HG02943 (cell line): ENCODE measurements around the gene ATG9A.

Experiments used
- ATAC-seq: cut with Tn5 transposase; IDR thresholded peaks from one replicate; pipeline ENCODE4 v1.9.1; 2021; ENCODE audit warnings: mild to moderate bottlenecking, low read depth, moderate library complexity; ENCODE audit not compliant: unreplicated experiment

ATG9A gene

DNA sequence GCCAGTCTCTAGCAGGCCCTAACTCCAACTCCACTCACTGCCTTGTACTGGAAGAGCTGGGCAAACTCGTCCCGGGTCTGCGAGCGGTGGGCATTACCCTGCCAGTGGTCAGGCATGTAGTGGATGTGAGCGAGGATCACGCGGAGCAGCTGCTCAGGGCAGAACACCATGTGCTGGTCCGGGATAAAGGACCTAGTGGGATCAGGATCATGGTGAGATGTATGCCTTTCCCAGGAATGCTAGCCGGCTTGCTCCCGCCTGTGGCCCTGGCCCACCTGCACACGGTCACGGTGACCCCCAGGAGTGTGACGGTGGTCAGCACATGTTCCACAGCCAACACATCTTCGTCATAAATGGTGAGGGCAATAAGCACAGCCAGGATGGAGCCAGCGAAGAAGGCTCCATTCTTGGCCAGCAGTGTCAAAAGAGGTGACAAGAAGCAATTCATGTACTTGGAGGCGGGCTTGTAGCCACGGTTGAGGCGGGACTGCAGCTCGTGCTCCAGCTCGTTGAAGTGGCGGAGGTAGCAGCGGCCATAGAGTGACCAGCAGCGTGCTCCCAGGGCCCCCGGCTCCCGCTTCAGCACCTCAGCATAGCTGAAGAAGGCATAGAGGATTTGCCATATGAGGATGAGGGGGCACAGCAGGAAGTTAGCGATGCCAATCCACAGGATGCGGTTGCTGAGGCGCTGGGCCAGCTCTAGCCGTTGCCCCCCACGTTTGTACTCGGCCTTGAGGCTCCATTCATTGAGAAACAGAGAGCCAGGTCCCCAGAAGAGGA, 5.4 kb downstream of the ATG9A start:
- ATAC-seq: no peak

DNA sequence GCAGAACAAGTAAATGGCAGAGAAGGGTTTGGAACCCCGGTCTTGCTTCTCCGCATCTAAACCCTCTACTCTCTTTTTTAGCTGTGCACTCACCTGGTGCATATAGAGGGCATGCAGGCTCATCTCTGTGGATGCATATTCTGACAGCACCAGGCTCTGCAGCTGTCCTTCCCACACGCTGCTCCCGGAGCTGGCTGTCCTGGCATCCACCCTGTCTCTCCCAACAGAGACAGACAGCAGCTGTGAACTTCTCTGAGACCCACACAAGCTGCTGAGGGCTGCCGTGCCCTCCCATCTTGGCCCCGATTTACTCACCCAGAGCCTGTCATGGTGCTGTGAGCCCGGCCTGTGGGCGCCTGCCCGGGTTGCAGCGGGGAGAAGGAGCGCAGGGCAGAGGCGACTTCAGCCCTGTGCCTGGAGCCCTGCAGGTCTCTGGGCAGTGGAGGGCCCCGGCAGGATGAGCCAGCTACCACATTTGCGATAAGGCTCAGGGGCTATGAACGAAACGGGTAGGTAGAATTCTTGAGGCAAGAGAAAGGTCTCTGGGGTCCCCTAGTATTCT, 7.4 kb downstream of the ATG9A start:
- no peak for ATAC-seq

DNA sequence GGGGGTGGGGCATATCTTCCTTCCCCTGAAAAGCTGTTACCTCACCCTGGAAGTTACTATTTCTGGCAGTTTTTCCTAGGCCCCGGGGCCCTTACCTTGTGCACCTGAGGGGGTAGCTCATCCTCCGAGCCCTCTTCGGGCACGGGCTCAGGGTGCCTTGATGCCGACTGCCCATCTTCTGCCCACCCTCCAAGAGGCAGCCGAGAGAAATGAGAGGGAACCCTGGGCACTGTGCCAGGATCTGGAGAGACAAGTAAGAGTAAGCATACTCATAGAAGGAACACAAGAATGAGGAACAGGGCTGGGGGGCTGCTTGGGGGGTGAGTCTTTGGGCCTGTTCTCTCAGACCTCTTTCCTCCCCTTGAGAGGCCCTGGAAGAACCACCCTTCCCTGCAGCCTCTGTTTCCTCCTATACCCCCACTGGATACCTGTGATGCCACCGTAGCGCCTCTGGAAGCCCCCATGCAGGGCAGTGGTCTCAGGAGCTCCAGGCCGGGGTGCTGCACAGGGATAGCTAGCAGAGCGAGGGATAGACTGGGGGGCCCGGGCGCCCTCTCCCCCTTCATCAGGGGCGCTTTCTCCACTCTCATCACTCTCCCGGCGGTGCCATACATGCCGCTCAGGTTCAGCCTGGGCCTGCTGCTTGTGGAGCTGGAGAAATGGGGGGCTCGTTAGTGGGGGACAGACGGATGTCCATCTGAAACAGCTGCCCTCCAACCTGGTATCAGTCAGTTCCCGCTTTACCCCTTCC, 8.6 kb downstream of the ATG9A start:
- no peak for ATAC-seq

DNA sequence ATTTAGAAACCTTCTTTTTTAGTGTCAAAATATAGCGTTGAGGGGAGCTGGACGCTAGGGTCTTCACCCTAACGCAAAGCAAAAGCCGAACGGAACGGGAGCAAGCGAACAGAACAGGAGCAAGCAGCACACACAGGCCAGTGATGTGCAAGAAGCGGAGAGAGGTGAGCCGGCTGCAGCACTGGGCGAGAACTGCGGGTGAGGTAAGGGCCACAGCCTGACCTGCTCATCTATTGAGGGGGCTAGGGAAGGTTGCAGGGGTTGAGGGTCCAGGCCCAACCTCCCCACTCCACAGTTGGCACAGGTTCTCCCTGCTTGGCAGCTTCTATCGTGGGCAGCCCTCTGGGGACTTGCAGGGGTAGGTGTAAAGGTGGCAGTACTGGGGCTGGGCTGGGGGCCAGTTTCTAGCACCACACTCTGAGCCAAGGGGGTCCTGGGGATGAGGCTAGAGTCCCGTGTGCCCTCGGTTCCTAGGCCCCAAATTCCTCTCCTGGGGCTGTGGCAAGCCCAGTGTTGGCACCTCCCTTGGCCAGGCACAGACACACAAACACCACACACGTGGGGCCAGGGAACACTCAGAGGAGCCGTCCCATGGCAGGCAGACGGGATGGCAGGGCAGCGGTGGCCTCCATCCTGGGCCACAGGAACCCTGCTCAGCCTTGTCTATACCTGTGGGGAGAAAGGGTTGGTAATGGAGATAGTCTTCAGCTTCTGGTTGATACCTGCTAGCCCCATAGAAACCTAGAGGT, 9.5 kb downstream of the ATG9A start:
- no peak for ATAC-seq

GRCh38 chr2:219218732-219219701, 10.4 kb downstream of the ATG9A start, which contains the start of gene ABCB6:
Gene ABCB6, minus strand, starts transcription at chr2:219218958. Its CDS starts 285 bp downstream, at chr2:219218673.
- peak; percentile 67 for ATAC-seq

DNA sequence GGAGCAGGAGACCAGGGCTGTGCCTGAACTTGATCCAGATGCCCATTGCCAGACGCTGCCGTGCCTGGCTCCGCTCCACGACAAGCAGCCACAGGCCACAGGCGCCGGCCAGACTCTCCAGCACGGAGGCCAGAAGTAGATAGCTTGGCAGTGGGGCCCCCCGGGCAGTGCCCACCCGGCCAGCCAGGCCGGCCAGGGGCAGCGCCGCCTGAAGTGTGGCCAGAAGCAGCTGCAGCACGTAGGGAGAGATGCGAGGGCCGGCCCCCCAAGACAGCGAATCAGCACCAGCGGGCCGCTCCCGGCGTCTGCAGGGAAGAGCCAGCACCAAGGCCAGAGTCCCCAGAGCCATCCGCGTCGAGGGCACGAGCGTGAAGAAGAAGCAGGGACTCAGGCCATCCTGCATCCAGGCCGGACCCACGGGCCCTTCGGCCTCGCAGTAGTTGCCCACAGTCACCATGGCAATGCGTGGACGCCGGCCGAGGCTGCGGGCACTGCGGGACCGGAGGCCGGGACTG, 11.2 kb downstream of the ATG9A start:
- ATAC-seq: peak; percentile 29

- no peak for ATAC-seq
Observed at GRCh38 chr2:219216535-219216915, 12.9 kb downstream of the ATG9A start.

DNA sequence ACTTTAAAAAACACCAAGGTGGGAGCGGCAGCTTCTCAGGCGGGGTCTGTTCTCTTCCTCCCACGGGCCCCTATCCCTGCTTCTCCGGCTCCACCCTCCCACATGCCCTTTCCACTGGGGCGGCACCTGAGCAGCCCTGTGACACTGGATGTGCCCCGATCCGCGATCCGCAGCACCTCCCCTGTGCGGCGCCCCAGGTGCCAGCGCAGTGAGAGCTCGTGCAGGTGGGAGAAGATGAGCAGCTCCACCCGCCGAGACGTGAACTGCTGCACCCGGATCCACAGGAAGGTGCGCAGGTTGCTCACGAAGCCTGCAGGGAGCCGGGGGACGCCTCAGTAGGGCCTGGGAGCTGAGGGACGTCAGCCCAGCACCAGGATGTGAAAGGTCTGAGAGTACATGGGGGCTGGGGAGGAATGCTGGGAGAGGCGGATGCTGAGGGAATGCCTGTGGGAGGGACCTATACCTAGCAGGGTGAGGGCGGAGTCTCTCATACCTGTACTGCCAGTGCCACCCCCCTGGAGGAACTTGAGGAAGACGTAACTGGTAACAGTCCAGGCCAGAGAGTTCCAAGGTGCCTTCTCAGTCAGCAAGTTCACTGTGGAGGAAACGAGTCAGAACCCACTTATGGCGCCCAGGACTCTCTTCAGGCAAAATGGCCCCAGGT, 13.4 kb downstream of the ATG9A start:
- ATAC-seq: no peak

GRCh38 chr2:219214786-219215185, 14.7 kb downstream of the ATG9A start:
- ATAC-seq: no peak

- no peak for ATAC-seq
Observed at GRCh38 chr2:219214141-219214540, 15.3 kb downstream of the ATG9A start.

- ATAC-seq: no peak
Observed at GRCh38 chr2:219213486-219214071, 15.9 kb downstream of the ATG9A start.

GRCh38 chr2:219213026-219213415, 16.4 kb downstream of the ATG9A start:
- no peak for ATAC-seq

GRCh38 chr2:219210886-219211362, 18.5 kb downstream of the ATG9A start:
- no peak for ATAC-seq

- no peak for ATAC-seq
Observed at GRCh38 chr2:219210196-219210885, 19.1 kb downstream of the ATG9A start.

DNA sequence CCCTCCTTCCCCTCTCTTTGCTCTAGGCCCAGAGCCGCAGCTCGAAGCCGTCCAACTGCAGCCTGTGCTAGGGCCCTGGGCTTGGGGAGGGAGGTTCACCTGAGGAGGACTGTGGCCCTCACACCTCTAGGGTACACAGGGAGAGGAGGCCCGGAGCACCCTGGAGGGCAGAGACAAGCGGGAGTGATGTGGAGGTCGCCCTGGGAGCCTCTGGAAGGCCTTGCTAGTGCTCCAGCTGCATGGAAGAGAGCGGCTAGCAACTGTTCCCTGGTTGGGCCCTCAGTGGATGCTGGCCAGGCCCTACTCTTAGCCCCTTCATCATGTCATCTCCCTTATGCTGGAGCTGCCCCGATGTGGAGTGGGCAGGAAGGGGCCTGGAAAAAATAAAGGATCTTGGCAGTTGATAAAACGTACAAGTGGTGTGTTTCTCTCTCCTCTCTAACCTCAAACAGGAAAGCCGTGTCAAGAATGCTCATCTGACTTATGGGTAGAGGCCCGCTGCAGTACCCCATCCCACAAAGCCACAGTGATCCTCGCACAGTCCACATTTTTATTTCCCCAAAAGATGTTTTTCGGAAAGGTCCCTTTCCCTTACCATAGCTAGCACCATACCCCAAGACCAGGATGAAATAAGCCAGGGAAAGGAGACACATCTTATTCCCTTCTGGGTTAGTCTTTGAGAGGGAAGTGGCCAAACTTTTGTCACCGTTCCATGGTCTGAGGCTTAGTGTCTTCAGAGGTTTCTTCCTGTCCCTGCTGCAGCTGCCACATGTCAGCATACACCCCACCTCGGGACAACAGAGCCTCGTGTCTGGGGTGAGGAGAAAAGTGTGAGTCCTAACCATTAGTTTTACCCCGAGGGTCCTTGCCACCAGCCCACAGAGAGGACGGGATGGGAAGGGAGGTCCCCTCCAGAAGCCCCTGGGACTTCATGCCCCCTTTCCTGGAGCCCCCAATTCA, 19.9 kb downstream of the ATG9A start:
- no peak for ATAC-seq

- ATAC-seq: no peak
Observed at GRCh38 chr2:219207884-219208740, 21.3 kb downstream of the ATG9A start.
